ENCODE data around the gene C19orf67. TPM values are rescaled to one million over a fixed set of nuclear protein-coding genes. Genes with fewer than 3 reads are reported as not detected.

C19orf67 gene
- total RNA-seq, 1 experiment from 2014 or later, result not detected

DNA sequence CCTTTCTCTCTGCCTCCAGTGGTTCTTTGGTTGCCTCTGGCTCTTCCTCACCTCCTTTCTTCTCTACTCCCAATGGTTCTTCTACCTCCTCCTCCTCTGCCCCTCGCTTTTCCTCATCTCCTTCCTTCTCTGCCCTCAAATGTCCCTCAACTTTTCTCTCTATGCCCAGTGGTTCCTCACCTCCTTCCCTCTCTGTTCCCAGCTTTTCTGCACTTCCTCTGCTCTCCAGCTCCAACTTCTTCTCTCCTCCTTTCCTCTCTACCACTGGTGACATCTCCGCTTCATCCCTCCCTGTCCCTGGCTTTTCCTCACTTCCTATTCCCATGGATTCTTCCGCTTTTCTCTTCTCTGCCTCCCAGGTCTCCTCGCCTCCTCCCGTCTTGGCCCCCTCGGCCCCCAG is 31.5 kb downstream of the C19orf67 start:
- Histone ChIP-seq H3K9me3 (ENCODE audit: control insufficient read depth in 1 of 2, insufficient read depth in 1 of 2, low read depth in 1 of 2, low read length in 2 of 2) (no peaks in the 10 kb centered on the region), H3K4me1 (ENCODE audit: control insufficient read depth in 1 of 2, insufficient read depth in 2 of 2, low read length in 2 of 2) (peaks cover 10 to 22% of the 10 kb centered on the region in 2 experiments), H3K9ac (ENCODE audit: low read length) (no peak overlapping the region), H3K79me2 (ENCODE audit: insufficient read depth, low read length) (no peaks in the 10 kb centered on the region), H3K4me3 (replicated peaks in 1 of 2; ENCODE audit: low read depth in 1 of 2, low read length in 2 of 2) (no peak overlapping the region), H2AFZ (ENCODE audit: low read depth, low read length, poor library complexity, severe bottlenecking) (no peak overlapping the region), H3K4me2 (ENCODE audit: low read length) (no peak overlapping the region), H3K27ac (ENCODE audit: low read depth, low read length) (no peak overlapping the region), H3K9me2 (ENCODE audit: insufficient read depth) (no peaks in the 10 kb centered on the region), H4K20me1 (ENCODE audit: insufficient read depth) (no peaks in the 10 kb centered on the region), H3K36me3 (ENCODE audit: control insufficient read depth in 1 of 2, insufficient read depth in 2 of 2, low read length in 2 of 2) (peaks cover 0 to 6% of the 10 kb centered on the region in 2 experiments; a peak in 2 of 4 replicates), H3K27me3 (ENCODE audit: insufficient read depth, low read length) (no peaks in the 10 kb centered on the region)
- ChIA-PET POLR2A (no interaction called here), CTCF (no interaction called here), RAD21 (ENCODE audit: low non-redundant PET in 1 of 2, low total read pairs in 2 of 2, uncharacterized antibody in 2 of 2, unreplicated experiment in 2 of 2) (no interaction called here)
- intact Hi-C loops (cut with micrococcal nuclease), result no loop called here
- TF ChIP-seq ZNF274 (IDR thresholded peaks at IDR 0.05; ENCODE audit: low read depth, low read length), result no peak
- no peak for TF ChIP-seq SRF (IDR thresholded peaks at IDR 0.05; ENCODE audit: low read depth)
- TF ChIP-seq, protein P1, sequence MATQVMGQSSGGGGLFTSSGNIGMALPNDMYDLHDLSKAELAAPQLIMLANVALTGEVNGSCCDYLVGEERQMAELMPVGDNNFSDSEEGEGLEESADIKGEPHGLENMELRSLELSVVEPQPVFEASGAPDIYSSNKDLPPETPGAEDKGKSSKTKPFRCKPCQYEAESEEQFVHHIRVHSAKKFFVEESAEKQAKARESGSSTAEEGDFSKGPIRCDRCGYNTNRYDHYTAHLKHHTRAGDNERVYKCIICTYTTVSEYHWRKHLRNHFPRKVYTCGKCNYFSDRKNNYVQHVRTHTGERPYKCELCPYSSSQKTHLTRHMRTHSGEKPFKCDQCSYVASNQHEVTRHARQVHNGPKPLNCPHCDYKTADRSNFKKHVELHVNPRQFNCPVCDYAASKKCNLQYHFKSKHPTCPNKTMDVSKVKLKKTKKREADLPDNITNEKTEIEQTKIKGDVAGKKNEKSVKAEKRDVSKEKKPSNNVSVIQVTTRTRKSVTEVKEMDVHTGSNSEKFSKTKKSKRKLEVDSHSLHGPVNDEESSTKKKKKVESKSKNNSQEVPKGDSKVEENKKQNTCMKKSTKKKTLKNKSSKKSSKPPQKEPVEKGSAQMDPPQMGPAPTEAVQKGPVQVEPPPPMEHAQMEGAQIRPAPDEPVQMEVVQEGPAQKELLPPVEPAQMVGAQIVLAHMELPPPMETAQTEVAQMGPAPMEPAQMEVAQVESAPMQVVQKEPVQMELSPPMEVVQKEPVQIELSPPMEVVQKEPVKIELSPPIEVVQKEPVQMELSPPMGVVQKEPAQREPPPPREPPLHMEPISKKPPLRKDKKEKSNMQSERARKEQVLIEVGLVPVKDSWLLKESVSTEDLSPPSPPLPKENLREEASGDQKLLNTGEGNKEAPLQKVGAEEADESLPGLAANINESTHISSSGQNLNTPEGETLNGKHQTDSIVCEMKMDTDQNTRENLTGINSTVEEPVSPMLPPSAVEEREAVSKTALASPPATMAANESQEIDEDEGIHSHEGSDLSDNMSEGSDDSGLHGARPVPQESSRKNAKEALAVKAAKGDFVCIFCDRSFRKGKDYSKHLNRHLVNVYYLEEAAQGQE (IDR thresholded peaks at IDR 0.05; ENCODE audit: low read depth), result no peak
- no peak for TF ChIP-seq ZBTB33 (IDR thresholded peaks at IDR 0.05; ENCODE audit: extremely low read depth, insufficient replicate concordance, low read length)
- no peak for TF ChIP-seq ZFX (IDR thresholded peaks at IDR 0.05)
- TF ChIP-seq RAD21 (IDR thresholded peaks at IDR 0.05; ENCODE audit: low read depth), result no peak
- TF ChIP-seq JUND (IDR thresholded peaks at IDR 0.05), result no peak
- BruUV-seq (replicated peaks), result no TSS peak
- ATAC-seq (no peak), DNase-seq (ENCODE audit: low read depth, low spot score) (no peak)
